GM23338 (cell line): ENCODE data around the gene RUNX1. TPM values are rescaled to one million over a fixed set of nuclear protein-coding genes. Genes with fewer than 3 reads are reported as not detected.

ENCODE experiments used
- ATAC-seq: fragments of 200-7000 bp; cut with Tn5 transposase; 3 replicates; pipeline ENCODE4 v1.9.1; 2020
- DNase-seq: peaks from one replicate; pipeline ENCODE4 v3.0.0-alpha.2; 2015; ENCODE audit warnings: low spot score
- H2AFZ ChIP-seq: fragments of 200-600 bp; sonication (generic); 2 replicates; pipeline ENCODE4 v1.8.0; 2016; ENCODE audit warnings: antibody characterized with exemption, mild to moderate bottlenecking, moderate library complexity
- H3F3A ChIP-seq: fragments of 200-600 bp; sonication (generic); replicated peaks from 2 replicates; pipeline ENCODE4 v1.8.0; 2017; ENCODE audit warnings: antibody characterized with exemption, mixed run types, low read depth
- H3K27ac ChIP-seq: fragments of 200-600 bp; sonication (generic); 2 replicates; pipeline ENCODE4 v1.6.1; 2016; ENCODE audit warnings: low read depth
- H3K27me3 ChIP-seq: fragments of 200-600 bp; sonication (generic); 2 replicates; pipeline ENCODE4 v1.8.0; 2016; ENCODE audit warnings: mild to moderate bottlenecking, mixed run types, moderate library complexity; ENCODE audit not compliant: insufficient read depth
- H3K36me3 ChIP-seq: fragments of 200-600 bp; sonication (generic); 2 replicates; pipeline ENCODE4 v1.8.0; 2016; ENCODE audit warnings: mild to moderate bottlenecking; ENCODE audit not compliant: insufficient read depth
- H3K4me1 ChIP-seq: fragments of 200-600 bp; sonication (generic); 2 replicates; pipeline ENCODE4 v1.8.0; 2016; ENCODE audit warnings: mild to moderate bottlenecking, moderate library complexity; ENCODE audit not compliant: insufficient read depth
- H3K4me2 ChIP-seq: fragments of 200-600 bp; sonication (generic); 2 replicates; pipeline ENCODE4 v1.7.1; 2017; ENCODE audit warnings: mixed run types
- H3K4me3 ChIP-seq: fragments of 200-600 bp; sonication (generic); 2 replicates; pipeline ENCODE4 v1.6.1; 2016; ENCODE audit warnings: mixed run types
- H3K79me2 ChIP-seq: fragments of 200-600 bp; sonication (generic); replicated peaks from 2 replicates; pipeline ENCODE4 v1.8.0; 2017; ENCODE audit warnings: mild to moderate bottlenecking; ENCODE audit not compliant: insufficient read depth
- H3K9me2 ChIP-seq: fragments of 200-600 bp; sonication (generic); 2 replicates; pipeline ENCODE4 v1.8.0; 2017; ENCODE audit not compliant: insufficient read depth
- H4K20me1 ChIP-seq: fragments of 200-600 bp; sonication (generic); replicated peaks from 2 replicates; pipeline ENCODE4 v1.8.0; 2017; ENCODE audit warnings: mild to moderate bottlenecking; ENCODE audit not compliant: insufficient read depth
- H3K27ac Mint-ChIP-seq: 2 replicates; pipeline ENCODE4 v1.8.0; 2020; ENCODE audit warnings: inconsistent platforms, mild to moderate bottlenecking, moderate library complexity, mixed read lengths
- H3K27me3 Mint-ChIP-seq: 3 replicates; pipeline ENCODE4 v1.8.0; 2022; ENCODE audit warnings: low read depth, mild to moderate bottlenecking, moderate library complexity, mixed read lengths, inconsistent platforms; ENCODE audit not compliant: insufficient read depth, poor library complexity
- H3K36me3 Mint-ChIP-seq: 3 replicates; pipeline ENCODE4 v1.8.0; 2021; ENCODE audit warnings: low read depth, mild to moderate bottlenecking, inconsistent platforms, moderate library complexity, mixed read lengths
- H3K4me1 Mint-ChIP-seq: 3 replicates; pipeline ENCODE4 v1.8.0; 2020; ENCODE audit warnings: mild to moderate bottlenecking, inconsistent platforms, mixed read lengths
- H3K4me3 Mint-ChIP-seq: 3 replicates; pipeline ENCODE4 v1.8.0; 2021; ENCODE audit warnings: moderate library complexity, mild to moderate bottlenecking, inconsistent platforms, mixed read lengths
- H3K9me3 Mint-ChIP-seq: 3 replicates; pipeline ENCODE4 v1.8.0; 2020; ENCODE audit warnings: moderate library complexity, mild to moderate bottlenecking, inconsistent platforms, mixed read lengths
- ETS1 ChIP-seq: IDR thresholded peaks from 2 replicates; pipeline ENCODE4 v1.6.1; 2016; ENCODE audit warnings: antibody characterized with exemption
- EZH2 ChIP-seq: fragments of 200-600 bp; sonication (generic); IDR thresholded peaks from one replicate; pipeline ENCODE4 v1.8.0; 2017; ENCODE audit warnings: antibody characterized with exemption, mild to moderate bottlenecking, low read depth; ENCODE audit not compliant: unreplicated experiment
- EZH2phosphoT487 ChIP-seq: fragments of 200-600 bp; sonication (generic); IDR thresholded peaks from one replicate; pipeline ENCODE4 v1.8.1; 2018; ENCODE audit warnings: antibody characterized with exemption; ENCODE audit not compliant: unreplicated experiment
- POLR2AphosphoS5 ChIP-seq: IDR thresholded peaks from 2 replicates; pipeline ENCODE4 v1.6.1; 2016; ENCODE audit warnings: antibody characterized with exemption, low read depth
- STAT1 ChIP-seq: IDR thresholded peaks from one replicate; pipeline ENCODE4 v1.6.1; 2016; ENCODE audit warnings: antibody characterized with exemption; ENCODE audit not compliant: unreplicated experiment
- ZNF331 ChIP-seq: fragments of 250-450 bp; sonication (Bioruptor Pico); IDR thresholded peaks from 2 replicates; pipeline ENCODE4 v1.5.0; 2020; ENCODE audit warnings: low read depth, mild to moderate bottlenecking, moderate library complexity
- polyA plus RNA-seq: library from polyadenylated mRNA; unstranded; fragments of >200 nt; fragmentation: Nextera tagmentation; extraction: Ambion mirVana; gene quantifications from 2 replicates; pipeline ENCODE4 v1.2.1, GENCODE V29; 2016
- total RNA-seq: library from RNA; depleted of rRNA; stranded (reverse); fragments of >200 nt; shearing (Covaris generic); gene quantifications from 2 replicates; pipeline ENCODE4 v1.2.3, GENCODE V29; 2014
- TF ChIP-seq, protein P1 (sequence below), 2 experiments: fragments of 200-600 bp in 1 of 2; sonication (generic) in 1 of 2; conservative IDR thresholded peaks; 2 replicates each; pipeline versions ENCODE4 v1.5.1 to v1.6.1; 2016 to 2017; ENCODE audit warnings: antibody characterized with exemption in 2 of 2, low read depth in 2 of 2, mild to moderate bottlenecking in 2 of 2, moderate library complexity in 1 of 2
- TF ChIP-seq, protein P2 (sequence below): IDR thresholded peaks from one replicate; pipeline ENCODE4 v1.6.1; 2018; ENCODE audit warnings: antibody characterized with exemption; ENCODE audit not compliant: unreplicated experiment

Gene RUNX1
- total and polyA plus RNA-seq, 2 experiments from 2014 or later = 0.29 to 1.1 TPM

DNA sequence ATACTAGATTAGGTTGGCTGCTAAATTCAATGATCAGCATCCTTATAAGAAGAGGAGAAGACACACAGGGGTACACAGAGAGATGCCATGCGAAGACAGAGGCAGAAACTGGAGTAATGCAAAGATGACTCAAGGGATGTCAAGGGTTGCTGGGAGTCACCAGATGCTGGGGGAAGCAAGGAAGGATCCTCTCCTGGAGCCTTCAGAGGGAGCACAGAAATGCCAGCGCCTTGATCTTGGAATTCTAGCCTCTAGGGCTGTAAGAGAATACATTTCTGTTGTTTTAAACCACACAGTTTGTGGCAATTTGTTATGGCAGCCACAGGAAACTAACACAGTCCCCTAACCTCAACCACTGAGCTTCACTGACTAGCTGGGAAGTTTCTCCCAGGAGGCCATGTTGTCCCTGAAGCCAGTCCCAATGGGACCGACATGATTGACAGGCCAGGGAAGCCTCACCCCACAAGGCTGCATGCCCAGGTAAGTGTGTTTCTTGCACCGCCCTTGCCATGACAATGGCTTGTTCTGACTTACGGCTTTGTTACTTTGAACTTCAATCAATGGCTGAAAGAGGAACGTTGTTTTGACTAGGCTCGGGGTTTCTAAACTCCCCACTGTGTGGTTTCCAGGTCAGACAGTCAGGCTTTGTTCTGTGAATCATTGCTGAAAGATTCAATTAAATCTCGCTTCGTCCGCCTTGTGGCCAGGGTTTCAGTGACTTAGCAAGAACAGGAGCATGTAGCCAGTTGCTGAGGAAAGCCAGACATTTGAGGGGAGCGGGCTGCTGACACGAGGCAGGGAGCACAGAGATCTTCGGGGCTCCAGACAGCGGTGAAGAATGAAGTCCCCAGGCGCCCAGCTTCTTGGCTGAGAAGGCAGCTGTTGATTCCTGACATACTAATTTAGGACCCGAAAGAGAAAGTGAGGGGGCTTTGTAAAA, 62.3 kb downstream of the RUNX1 start (continued):
- TF ChIP-seq, protein P1, sequence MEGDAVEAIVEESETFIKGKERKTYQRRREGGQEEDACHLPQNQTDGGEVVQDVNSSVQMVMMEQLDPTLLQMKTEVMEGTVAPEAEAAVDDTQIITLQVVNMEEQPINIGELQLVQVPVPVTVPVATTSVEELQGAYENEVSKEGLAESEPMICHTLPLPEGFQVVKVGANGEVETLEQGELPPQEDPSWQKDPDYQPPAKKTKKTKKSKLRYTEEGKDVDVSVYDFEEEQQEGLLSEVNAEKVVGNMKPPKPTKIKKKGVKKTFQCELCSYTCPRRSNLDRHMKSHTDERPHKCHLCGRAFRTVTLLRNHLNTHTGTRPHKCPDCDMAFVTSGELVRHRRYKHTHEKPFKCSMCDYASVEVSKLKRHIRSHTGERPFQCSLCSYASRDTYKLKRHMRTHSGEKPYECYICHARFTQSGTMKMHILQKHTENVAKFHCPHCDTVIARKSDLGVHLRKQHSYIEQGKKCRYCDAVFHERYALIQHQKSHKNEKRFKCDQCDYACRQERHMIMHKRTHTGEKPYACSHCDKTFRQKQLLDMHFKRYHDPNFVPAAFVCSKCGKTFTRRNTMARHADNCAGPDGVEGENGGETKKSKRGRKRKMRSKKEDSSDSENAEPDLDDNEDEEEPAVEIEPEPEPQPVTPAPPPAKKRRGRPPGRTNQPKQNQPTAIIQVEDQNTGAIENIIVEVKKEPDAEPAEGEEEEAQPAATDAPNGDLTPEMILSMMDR (conservative IDR thresholded peaks at IDR 0.05; ENCODE audit: low read depth in 2 of 2) = no peak
- TF ChIP-seq EZH2phosphoT487 = no peak
- TF ChIP-seq ETS1 = no peak
- no peak for TF ChIP-seq STAT1
- no peak for TF ChIP-seq POLR2AphosphoS5
- TF ChIP-seq, protein P2, sequence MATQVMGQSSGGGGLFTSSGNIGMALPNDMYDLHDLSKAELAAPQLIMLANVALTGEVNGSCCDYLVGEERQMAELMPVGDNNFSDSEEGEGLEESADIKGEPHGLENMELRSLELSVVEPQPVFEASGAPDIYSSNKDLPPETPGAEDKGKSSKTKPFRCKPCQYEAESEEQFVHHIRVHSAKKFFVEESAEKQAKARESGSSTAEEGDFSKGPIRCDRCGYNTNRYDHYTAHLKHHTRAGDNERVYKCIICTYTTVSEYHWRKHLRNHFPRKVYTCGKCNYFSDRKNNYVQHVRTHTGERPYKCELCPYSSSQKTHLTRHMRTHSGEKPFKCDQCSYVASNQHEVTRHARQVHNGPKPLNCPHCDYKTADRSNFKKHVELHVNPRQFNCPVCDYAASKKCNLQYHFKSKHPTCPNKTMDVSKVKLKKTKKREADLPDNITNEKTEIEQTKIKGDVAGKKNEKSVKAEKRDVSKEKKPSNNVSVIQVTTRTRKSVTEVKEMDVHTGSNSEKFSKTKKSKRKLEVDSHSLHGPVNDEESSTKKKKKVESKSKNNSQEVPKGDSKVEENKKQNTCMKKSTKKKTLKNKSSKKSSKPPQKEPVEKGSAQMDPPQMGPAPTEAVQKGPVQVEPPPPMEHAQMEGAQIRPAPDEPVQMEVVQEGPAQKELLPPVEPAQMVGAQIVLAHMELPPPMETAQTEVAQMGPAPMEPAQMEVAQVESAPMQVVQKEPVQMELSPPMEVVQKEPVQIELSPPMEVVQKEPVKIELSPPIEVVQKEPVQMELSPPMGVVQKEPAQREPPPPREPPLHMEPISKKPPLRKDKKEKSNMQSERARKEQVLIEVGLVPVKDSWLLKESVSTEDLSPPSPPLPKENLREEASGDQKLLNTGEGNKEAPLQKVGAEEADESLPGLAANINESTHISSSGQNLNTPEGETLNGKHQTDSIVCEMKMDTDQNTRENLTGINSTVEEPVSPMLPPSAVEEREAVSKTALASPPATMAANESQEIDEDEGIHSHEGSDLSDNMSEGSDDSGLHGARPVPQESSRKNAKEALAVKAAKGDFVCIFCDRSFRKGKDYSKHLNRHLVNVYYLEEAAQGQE = no peak

DNA sequence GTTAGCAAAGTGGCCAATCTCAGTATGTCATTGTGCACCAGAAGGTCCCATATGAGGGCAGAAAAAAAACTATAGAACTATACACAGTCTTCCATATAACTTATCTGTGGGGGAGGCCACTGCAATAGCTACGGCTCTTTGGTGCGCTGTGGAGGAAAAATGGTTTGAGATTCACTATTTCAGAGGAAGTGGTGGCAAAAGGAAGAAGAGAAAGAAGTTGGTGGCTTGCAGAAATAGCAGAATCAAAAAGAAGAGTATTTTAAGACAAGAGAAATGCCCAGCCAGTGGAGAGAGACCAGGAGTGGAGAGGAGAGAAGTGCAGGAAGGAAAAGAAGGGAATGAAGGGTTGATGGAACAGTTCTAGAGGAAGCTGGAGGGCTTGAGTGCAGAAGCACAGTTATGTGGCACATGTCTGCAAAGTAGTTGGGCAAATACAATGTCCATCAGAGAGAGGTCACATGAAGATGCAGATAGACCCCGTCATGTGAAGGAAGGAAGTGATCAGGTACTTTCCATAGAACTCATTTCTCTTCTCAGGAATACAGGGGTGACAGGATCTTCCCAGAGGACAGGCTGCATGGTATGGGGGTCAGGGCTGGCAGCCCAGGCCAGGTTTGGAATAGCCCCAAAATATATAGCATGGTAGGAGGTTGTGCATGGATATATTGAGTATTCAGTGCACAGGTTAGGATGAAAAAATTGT, 64.6 kb downstream of the RUNX1 start:
- Histone ChIP-seq H2AFZ (no peak overlapping the region), H3K9me2 (no peaks in the 10 kb centered on the region)
- H3K36me3 Mint-ChIP-seq = no peaks in the 10 kb centered on the region
- TF ChIP-seq ZNF331 (CRISPR knock-in tag) (no peak), STAT1 (no peak), EZH2 (no peak), ETS1 (no peak)
- TF ChIP-seq, protein P1 (conservative IDR thresholded peaks at IDR 0.05; ENCODE audit: low read depth in 2 of 2) = no peak

More for the DNA sequence above, 64.6 kb downstream of the RUNX1 start:
- DNase-seq (no peak), ATAC-seq (no peak)
- no peaks in the 10 kb centered on the region for H3F3A ChIP-seq
- no peak overlapping the region for H3K27ac ChIP-seq
- H3K27me3 ChIP-seq = no peaks in the 10 kb centered on the region
- Mint-ChIP-seq H3K27me3 (peaks cover 7% of the 10 kb centered on the region), H3K4me1 (peaks cover 9% of the 10 kb centered on the region), H3K9me3 (no peaks in the 10 kb centered on the region), H3K4me3 (no peak overlapping the region), H3K27ac (no peak overlapping the region)
- no peaks in the 10 kb centered on the region for H4K20me1 ChIP-seq
- no peaks in the 10 kb centered on the region for H3K4me1 ChIP-seq
- H3K4me3 ChIP-seq = no peak overlapping the region
- no peaks in the 10 kb centered on the region for H3K36me3 ChIP-seq
- no peak overlapping the region for H3K4me2 ChIP-seq
- H3K79me2 ChIP-seq = no peaks in the 10 kb centered on the region
